Measurements from ENCODE around the gene COL20A1.

The COL20A1 gene

DNA sequence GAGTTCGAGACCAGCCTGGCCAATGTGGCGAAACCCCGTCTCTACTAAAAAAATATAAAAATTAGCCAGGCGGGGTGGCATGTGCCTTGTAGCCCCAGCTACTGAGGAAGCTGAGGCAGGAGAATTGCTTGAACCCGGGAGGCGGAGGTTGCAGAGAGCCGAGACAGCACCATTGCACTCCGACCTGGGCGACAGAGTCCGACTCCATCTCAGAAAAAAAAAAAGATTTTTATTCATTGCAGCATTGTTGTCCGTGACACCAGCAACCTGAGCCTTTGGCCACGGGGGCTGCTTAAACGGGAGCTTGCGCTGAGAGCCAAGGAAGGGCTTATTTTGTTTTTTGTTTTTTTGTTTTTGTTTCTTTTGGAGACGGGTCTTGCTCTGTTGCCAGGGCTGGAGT, 13.1 kb upstream of the COL20A1 start:
- no peak for DNase-seq

DNA sequence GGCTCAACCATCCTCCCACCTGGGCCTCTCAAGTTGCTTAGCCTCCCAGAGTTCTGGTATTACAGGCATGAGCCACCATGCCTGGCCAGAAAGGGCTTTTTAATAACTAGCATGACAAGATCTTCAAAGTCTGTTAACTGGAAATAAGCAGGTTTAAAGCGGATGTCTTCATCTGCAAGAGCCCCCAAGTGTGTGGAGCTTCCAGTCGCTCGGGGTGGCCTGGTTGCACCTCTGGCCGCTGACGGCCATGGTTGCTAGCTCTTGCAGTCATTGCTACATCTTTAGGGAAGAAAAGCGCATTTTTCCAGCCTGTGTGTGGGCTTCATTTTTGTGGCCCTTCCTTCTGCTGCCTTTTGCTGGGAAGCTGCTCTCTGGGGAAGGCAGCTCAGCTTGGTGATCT, 12.6 kb upstream of the COL20A1 start:
- DNase-seq: no peak

DNA sequence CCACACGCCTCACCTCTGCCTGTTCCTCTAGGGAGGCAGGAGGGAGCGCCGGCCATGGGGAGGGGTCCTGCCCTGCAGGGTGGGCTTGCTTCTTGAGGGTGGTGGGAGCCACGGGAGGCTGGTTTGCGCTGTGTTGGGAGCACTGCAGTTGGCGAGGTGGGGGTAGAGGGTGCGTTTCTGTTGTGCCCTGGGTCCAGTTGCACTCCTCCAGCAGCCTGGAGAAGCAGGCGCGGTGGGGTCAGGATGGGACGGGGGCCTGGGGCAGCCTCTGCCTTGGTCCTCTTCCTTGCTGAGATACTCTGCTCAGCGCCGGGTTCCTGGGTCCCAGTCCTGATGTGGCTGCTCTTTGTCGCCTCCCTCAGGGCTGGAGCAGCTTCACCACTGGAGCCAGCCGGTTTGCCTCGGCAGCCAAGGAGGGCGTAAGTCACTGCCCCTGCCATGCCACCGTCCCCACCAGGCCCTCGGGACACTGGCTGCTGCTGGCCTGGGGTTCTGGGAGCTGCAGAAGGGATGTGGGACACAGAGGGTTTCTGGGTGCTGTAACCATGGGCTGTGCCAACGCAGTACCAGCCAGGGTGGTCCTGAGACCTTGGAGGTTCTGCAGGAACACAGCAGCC, 11.9 kb upstream of the COL20A1 start:
- DNase-seq: no peak

DNA sequence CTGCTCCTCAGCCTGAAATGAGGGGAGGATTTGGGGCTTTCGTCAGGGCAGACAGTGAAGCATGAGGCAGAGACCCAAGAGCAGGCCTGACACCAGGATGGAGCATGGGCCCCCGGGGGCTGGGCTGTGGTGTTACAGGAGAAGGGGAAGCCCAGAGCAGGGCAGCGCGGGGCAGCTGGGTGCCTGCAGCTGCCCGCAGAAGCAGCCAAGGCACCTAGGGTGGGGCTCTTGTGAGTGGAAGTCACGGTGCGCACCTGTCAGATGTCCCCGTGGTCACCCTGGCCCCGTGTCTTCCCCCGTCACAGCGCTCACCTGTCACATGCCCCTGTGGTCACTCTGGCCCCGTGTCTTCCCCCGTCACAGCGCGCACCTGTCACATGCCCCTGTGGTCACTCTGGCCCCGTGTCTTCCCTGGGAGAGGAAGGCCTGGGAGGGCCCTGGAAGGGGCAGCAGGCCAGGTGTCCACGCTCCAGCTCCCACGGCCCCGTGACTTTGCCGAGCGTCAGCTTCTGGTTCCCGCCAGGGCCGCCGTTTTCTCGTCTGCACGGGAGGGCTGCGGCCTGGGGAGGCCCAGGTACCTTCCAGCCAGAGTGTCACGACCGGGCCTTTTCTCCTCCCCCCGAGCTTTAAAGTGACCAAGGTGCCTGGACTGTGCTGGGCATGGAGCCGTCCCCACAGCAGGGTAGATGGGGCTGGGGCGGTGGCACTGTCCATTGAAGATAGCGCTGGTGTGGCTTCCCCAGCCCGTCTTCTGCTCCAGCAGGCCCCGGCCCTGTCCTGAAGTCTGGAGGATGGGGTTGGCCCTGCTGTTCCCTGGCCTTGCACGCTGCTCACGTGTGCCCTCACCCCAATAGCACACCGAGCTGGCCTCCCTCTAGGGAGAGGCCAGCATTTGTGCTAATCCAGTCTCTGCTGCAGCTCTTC, 11.0 kb upstream of the COL20A1 start:
- DNase-seq: no peak

DNA sequence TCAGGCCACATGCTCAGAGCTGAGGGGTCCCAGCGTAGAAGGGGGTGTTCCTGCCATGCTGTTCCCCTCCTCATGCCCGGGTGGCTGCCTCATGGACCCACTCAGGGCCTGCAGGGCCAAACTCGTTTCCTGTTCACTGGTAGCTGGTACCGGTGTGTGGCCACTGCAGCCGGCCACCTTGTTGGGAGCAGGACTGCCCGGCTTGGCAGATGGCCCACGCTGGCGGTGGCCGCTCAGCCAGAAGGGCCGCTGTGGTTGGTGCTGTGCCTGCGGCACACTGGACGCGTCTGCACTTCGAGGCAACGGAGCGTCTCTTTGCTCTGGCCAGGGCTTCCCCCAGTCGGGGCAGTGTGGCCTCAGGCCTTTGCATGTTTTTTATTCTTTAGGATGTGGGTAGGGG, 10.0 kb upstream of the COL20A1 start:
- no peak for DNase-seq

DNA sequence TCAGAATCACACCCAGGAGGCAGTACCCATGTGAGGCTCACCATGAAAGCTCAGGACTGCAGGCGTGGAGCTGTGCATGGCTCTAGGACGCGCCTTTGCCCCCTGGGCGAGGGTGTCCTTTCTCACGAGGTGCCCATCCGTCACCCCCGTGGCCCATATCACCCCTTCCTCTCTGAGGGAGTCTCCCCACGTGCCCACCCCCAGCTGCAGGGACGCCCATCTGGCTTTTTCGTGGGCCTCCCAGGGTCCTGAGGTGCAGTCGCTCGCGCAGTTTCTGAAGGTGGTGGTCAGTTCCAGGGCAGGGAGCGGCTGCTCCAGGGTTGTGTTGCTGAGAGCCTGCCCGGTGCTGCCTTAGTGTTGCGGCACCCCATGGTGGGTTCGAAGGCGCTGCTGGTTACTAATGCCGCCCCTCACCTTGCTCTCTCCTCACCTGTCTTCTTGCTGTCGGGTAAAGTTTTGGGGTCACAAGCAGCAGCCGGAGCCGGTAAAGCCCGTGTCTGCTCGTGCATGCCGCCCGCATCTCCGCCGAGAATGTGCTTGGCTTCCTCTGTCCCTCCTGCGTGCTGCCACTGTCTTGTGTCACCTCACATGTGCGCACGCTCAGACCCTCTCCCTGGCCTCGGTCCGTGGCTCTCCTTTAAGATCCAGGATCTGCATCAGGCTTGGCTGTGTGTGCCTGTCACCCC, 9.4 kb upstream of the COL20A1 start:
- DNase-seq: no peak

DNA sequence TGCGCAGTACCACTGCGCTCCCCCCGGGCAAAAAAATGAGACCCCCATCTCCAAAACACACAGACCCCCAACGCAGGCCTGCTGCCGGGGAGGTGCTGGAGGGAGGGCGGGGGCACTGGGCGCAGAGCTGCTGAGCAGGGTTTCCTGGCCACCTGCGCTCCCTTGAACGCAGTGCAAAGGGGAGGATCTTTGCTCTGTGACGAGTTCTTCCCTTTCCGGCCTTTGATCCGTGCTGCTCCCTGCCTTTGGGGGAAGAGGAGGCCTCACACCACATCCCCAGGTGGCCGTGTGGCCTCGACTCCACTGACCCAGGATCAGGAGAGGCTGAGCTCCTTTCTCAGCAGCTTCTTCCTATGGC, 8.9 kb upstream of the COL20A1 start:
- no peak for DNase-seq

DNA sequence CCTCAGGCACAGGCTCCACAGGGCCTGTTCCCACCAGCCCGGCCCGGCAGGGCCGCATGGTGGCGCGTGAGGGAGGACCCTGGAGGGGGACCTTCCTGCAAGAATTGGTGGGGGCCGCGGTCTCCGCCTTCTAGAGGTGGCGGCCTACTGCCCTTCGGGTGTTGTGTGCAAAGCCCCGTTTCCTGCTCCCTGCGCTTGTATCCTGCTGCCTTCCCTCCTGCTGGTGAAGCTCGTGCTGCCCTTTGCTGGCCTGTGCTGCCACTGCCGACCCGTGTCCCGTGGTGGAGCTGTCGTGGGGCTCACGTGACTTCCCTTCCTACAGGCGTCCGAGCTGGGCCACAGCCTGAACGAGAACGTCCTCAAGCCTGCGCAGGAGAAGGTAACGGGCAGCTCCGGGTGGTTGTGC, 8.4 kb upstream of the COL20A1 start:
- no peak for DNase-seq

DNA sequence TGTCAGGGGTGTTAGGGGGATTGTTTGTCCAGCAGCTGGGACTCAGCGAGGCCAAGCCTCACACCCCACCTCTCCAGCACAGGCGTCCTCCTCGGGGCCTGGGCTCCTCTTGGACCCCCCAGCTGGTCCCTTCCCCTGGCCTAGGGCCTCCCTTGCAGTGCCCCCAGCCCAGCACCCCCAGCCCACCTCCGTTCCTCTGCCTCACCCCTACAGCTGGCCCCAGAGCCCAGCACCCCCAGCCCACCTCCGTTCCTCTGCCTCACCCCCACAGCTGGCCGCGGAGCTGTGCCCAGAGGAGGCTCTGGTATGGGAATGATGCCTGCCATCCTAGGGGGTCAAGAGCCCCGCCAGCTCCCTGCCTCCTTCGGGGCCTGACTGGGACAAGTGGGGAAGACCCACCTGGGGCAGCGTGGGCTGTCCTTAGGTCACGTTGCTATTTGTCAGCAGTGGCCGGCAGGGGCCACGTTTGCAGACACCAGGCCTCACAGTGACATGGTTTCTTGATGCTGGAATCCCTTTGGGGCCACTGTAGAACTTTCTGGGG, 7.9 kb upstream of the COL20A1 start:
- DNase-seq: no peak

DNA sequence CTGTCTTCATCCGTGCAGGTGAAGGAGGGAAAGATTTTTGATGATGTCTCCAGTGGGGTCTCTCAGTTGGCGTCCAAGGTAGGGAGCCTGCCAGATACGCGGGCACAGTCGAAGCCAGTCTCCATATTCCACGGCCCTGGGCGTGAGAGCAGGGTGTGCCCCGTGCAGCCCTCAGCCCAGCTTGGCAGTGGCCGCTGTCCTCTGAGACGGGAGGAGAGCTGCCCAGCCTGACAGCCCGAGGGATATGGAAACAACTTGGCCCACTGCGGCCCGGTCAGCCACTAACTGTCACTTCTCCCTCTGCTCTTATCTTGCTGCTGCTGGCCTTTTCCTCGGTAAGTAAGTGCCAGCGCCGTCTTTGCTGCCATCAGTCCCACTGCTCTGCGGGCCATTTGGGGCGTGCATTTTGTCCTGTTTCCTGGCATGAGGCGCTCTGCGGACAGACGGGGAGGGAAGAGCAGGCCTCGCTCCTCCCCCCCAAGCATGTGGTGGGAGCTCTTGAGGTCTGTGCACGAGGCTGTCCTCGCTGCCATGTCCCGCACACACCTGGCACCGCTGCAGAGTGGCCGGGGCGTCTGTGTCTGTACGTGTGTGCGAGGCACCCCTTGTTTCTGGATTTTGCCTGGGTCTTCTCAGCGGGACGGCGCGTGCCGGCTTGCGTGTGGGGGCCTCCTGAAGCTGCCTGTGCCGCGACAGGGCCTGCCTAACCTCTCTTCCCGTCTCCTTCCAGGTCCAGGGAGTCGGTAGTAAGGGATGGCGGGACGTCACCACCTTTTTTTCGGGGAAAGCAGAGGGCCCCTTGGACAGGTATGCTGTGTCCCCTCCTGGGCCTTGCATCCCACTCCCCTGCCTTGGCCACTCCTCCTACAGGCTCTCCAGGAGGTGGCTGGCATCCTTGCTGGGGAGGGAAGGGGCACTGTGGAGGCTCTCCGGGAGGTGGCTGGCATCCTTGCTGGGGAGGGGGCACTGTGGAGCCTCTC, 7.1 kb upstream of the COL20A1 start:
- DNase-seq: no peak

DNA sequence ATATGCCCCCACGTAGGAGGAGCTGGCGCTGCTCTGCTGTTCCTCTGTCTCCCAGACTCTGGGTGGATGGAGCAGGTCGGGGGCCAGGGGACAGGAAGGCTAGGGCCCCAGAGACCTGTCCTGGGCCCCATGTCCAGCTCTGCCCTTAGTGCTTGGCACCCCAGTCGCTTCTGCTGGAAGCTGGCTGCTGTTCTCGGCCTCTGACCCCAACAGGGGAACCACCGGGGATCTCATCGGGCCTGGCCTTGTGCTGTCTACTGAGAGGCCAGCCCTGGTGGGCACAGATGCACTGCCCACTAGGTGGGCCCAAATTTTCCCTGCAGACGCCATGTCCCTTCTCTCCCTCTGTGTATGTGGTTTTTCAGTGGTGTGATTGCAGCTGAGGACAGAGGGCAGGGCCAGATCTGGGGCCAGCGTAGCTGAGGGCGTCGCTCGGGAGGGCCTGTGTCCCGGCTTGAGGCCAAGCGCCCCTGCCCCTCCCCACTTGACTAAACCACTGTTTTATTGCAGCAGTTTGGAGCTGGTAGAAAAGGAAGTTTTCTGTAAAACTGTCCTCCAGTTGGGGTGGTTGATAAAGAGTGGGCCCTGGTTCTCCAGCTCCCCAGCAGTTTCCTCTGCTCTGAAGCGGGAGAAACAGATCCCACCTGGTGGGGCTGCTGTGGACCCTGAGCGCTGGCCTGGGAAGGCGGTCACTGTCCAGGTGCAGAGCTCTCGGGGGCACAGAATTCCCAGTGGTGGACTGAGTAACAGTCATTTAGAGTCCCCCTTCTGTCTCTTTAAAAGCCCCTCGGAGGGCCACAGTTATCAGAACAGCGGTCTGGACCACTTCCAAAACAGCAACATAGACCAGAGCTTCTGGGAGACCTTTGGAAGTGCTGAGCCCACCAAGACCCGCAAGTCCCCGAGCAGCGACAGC, 5.9 kb upstream of the COL20A1 start:
- no peak for DNase-seq

DNA sequence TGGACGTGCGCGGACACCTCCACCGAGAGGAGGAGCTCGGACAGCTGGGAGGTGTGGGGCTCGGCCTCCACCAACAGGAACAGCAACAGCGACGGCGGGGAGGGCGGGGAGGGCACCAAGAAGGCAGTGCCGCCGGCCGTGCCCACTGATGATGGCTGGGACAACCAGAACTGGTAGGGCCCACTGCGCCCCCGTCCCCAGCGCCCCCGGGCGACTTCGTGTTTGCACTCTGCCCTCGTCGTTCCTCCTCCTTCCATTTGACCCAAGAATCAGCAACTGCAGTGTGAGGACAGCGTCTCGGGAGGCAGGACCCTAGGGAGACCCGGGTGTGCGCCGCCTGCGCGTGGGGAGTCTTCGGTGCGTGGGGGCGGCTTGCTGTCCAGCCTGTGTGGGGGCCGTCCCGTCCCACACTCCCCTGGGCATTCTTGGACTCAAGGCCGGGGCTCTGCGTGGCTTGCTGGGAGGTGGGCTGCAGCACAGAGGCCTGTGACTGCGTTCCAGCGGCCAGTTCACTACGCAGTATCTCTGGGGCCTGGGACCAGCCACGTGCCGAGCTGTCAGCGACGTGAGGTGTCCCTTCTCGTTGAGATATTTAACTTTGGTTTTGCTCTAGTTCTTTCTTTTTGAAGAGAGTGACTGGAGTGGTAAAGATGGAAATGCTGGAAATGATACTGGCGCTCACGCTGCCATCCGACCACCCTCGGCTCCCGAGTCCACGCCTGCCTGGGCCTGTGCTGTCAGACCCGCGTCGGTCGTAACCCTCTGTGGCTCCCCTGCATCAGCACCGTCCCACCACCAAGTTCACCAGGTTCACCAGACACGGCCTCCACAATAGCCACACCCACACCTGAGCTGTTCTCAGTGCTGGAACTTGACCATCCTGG, 5.0 kb upstream of the COL20A1 start:
- no peak for DNase-seq

DNA sequence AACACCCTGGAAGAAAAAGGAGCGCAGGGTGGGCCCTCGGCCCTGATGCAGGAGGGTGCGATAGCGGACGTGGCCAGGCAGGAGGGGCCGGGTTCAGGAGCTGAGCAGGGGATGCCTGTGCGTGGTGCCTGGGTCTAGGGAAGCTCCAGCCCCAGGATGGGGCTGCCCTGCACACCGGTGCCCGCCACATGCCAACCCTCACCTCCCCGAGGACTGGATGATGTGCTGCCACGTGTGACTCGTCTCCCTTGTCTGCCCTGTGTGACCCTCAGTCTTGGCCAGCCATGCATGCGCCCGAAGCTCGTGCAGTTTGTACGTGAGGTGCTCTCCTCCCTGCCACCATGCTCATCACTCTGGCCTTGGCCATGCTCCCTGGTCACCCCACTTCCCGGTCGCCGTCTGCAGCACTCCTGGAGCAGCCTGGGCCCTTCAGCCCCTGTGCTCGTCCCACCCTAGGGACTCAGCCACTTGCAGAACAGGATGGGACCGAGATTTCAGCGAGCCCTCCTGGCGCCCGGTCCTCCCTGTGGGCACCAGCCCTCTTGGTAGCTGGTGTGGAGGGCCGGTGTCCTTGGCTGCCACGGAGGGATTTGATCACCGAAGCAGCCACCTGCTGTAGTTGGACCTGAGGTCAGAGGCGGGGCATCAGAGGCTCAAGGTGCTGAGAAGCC, 4.3 kb upstream of the COL20A1 start:
- DNase-seq: no peak

DNA sequence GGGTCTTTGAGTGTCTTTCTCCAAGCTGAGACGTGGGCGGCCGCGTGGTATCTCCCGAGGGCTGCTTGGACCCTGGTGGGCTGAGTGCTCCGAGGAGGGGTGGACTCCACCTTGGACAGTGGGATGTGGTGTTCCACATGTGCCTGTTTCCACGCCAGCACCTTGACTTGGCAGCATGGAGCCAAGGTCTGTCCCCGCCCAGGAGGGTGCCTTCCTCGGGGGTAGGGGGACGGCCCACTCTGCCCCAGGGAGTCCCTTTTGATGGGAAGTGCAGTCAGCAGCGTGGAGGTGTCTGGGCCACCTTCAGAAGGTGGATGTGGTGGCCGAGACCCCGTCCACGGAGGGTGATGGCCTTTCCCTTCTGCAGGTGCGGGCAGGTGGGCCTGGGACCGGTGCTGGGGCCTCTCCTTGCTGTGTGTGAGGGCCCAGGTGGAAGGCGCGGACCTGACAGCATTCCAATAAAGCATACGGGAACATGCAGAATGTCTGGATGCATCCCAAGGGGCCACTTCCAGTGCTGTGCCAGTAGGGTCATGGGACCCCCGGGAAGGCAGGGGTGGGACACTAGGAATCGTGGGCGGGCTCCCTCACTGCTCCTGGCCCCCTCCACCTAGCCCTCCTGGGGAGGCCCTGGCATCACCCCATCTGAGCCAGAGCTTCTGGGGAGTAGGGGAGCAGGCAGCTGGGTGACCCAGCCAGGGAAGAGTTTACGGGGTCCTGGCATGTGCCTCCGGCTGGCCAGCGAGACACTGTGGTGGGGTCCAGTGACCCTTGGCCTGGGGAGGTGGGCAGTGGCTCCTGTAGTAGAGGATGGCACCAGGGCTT, 3.5 kb upstream of the COL20A1 start:
- no peak for DNase-seq

DNA sequence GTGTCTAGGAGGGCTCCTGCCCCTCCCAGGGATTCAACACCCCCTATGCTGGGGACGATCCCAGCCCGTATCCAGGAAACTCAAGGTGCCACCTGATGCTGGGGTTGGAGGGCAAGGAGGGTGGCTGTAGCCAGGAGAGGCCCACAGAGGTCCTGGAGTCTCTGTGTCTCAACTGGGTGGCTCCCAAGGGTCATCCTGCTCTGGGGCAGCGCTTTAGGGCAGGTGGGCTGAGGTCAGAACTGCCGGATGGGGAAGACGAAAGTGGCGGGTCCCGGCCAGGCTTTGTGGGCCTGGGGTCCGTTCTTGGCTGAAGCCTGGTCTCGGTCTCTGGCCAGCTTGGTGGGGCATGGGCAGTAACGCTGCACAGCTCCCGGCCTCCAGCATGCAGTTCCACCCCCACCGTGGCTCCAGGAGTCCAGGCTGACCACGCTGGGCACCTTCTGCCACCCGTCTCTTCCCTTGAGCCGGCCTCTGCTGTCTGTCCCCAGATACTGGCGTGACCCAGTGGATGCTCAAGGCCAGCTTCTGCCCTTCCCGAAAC, 2.8 kb upstream of the COL20A1 start:
- no peak for DNase-seq

DNA sequence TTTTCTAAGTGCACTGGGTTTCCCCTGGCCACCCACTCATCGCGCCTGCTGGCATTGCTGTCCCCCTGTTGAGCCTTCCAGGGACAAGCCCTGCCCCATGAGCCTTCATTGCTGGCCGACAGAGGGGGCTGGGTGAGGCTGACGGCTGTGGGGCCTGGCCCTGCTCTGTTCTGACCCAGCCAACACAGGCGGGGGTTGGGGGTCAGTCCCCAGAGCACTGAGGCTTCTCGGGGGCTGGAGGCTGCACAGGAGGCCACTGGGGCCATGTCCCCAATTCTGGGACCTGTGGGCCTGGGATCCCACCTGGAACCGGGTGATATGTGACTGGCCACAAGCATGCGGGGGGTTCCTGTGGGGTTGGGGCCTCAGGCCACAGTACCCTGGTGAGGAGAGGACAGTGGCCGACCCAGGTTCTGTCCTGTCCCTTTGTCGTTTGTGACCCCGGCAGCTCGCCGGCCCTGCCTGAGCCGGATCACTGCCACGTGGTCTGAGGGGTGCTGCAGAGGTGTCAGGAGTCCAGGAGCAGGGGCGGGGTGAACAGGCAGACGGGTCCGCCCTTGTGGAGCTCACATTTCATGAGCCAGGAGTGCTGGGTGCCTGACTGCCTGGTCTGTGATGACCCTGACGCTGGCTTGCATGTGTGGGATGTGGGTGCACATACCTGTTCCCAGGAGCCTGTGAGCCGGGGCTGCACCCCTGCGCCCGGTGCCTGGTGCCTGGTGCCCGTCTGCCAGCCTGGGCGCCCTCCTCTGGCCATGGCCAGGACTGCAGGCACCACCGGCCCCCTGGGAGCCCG, 2.1 kb upstream of the COL20A1 start:
- no peak for DNase-seq

DNA sequence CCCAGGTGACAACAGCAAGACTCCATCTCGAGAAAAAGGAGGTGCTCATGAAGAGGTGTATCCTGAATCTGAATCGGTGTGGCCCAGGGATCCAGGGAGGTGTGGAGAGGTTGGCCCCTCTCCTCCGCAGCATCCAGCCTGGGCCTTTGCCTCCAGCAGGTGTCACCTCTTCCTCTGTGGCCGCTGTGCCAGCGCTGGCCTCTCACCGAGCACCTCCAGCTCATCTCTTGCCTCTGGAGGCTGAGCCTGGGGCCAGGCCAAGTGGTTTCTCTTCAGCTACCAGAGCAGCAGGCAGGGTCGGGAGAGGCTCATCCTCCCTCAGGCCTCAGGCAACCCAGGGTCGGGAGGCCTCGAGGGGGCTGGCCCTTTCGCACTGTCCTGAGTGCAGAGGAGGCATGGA, 1.2 kb upstream of the COL20A1 start:
- DNase-seq: no peak

DNA sequence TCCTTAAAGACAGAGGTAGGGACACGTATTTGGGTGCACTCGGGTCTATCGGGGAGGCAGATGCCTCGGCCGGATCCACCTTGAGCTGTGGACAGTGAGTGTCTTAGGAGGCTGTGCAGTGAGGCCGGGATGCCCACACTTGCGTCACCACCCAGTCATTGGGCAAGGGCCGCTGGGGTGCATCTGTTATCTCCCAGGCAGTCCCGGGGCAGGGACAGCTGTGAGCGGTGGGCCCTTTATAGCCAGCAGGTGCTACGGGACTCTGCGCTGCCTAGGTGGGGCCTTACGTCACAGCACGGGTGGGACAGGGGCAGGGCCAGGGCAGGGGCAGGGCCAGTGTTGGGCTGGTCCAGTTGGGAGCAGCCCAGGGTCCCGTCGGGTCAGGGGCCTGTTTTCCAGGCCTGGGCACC, 689 bp upstream of the COL20A1 start:
- no peak for DNase-seq
